Measurements from ENCODE around the gene TEC. TPM values are rescaled to one million over a fixed set of nuclear protein-coding genes. Genes with fewer than 3 reads are reported as not detected.

TEC gene
- total and polyA plus RNA-seq, 3 donors from 2014 or later: 3.5 to 10.8 (median 9.2) TPM

- no peaks in the 10 kb centered on the region for H3K4me1 ChIP-seq
Measured at GRCh38 chr4:48126621-48127020, 143.0 kb downstream of the TEC start.

DNA sequence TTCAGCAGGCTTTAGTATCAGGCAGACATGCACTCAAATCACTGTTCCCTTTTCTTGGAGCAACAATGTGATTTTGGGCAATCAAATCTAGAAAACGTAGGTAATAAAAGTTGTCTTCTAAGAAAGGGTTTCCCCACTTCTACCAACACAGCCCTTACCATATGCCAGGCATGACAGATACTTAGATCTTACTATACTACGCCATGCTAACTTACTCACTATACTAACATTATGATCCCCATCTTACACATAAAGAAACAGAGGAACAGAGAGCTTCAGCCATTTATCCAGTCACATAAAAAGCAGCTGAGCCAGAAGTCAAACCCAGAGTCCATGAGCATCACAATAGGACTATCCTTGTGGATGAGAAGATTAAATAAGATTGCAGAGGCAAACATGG, 144.8 kb downstream of the TEC start:
- Histone ChIP-seq H3K4me1 (no peaks in the 10 kb centered on the region), H3K9me3 (no peaks in the 10 kb centered on the region), H3K36me3 (ENCODE audit: low read depth, missing control alignments) (no peaks in the 10 kb centered on the region), H3K27me3 (no peaks in the 10 kb centered on the region), H3K27ac (no peak overlapping the region), H3K4me3 (no peak overlapping the region)
- WGBS, 2 donors: 66 to 78% methylated on average over 2 of the region's 2 CpGs
- intact Hi-C loops (cut with DNase I; ENCODE audit: low total_unique reads): no loop called here
- DNase-seq: no peak
- TF ChIP-seq CTCF (IDR thresholded peaks at IDR 0.05): no peak
- TF ChIP-seq POLR2A (IDR thresholded peaks at IDR 0.05): no peak

More at GRCh38 chr4:48126621-48127020, 143.0 kb downstream of the TEC start:
- 86 to 94% methylated on average over 1 of the region's 1 CpG for WGBS, 2 donors
- Histone ChIP-seq H3K9me3 (no peaks in the 10 kb centered on the region), H3K4me3 (no peak overlapping the region), H3K27me3 (no peaks in the 10 kb centered on the region), H3K27ac (no peak overlapping the region), H3K36me3 (ENCODE audit: low read depth, missing control alignments) (no peaks in the 10 kb centered on the region)
- DNase-seq: no peak
- intact Hi-C loops (cut with DNase I; ENCODE audit: low total_unique reads): no loop called here
- TF ChIP-seq POLR2A (IDR thresholded peaks at IDR 0.05): no peak

GRCh38 chr4:48122756-48123155, 146.9 kb downstream of the TEC start:
- Histone ChIP-seq H3K4me1 (no peaks in the 10 kb centered on the region), H3K4me3 (no peak overlapping the region), H3K9me3 (no peaks in the 10 kb centered on the region), H3K36me3 (ENCODE audit: low read depth, missing control alignments) (no peaks in the 10 kb centered on the region), H3K27me3 (no peaks in the 10 kb centered on the region), H3K27ac (no peak overlapping the region)
- WGBS, 2 donors: 39 to 50% methylated on average over 1 of the region's 1 CpG
- no peak for TF ChIP-seq POLR2A (IDR thresholded peaks at IDR 0.05)
- TF ChIP-seq CTCF (IDR thresholded peaks at IDR 0.05): no peak
- intact Hi-C loops (cut with DNase I; ENCODE audit: low total_unique reads): no loop called here
- peak; percentile 25 for DNase-seq

DNA sequence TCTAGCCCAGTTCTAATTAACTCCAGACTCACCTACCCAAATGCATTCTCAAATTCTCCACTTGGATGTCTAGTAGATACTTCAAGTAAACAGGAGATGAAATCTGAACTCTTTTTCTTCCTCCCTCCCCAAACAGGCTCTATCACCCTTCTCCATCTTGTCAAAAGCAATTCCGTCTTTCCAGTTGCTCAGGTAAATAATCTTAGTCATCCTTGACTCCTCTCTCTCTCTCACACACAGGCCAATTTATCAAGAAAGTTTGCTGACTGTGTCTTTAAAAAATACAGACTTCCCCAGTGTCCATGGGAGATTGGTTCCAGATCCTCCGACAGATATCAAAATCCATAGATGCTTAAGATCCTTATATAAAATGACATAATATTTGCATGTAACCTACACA, 148.5 kb downstream of the TEC start:
- TF ChIP-seq CTCF (IDR thresholded peaks at IDR 0.05): no peak
- TF ChIP-seq POLR2A (IDR thresholded peaks at IDR 0.05): no peak
- Histone ChIP-seq H3K4me3 (no peak overlapping the region), H3K4me1 (no peaks in the 10 kb centered on the region), H3K27ac (no peak overlapping the region), H3K36me3 (ENCODE audit: low read depth, missing control alignments) (no peaks in the 10 kb centered on the region), H3K9me3 (no peaks in the 10 kb centered on the region), H3K27me3 (no peaks in the 10 kb centered on the region)
- 96 to 97% methylated on average over 2 of the region's 2 CpGs for WGBS, 2 donors
- no peak for DNase-seq
- intact Hi-C loops (cut with DNase I; ENCODE audit: low total_unique reads): no loop called here

- TF ChIP-seq POLR2A (IDR thresholded peaks at IDR 0.05) (no peak), CTCF (IDR thresholded peaks at IDR 0.05) (no peak)
- Histone ChIP-seq H3K4me1 (no peaks in the 10 kb centered on the region), H3K4me3 (no peak overlapping the region), H3K36me3 (ENCODE audit: low read depth, missing control alignments) (no peaks in the 10 kb centered on the region), H3K27me3 (no peaks in the 10 kb centered on the region), H3K9me3 (no peaks in the 10 kb centered on the region), H3K27ac (no peak overlapping the region)
- WGBS, 2 donors: 75 to 94% methylated on average over 13 of the region's 13 CpGs
- DNase-seq: no peak
- intact Hi-C loops (cut with DNase I; ENCODE audit: low total_unique reads): no loop called here
Measured at GRCh38 chr4:48120132-48120531, 149.5 kb downstream of the TEC start.

All from testis (tissue), 3 donors.